ENCODE measurements around the gene PNMA3.
"Not testable (repeated sequence)": the region's sequence is repeated elsewhere in the genome, so short reads cannot be mapped to it uniquely, and the experiment has no call there.

PNMA3 gene

GRCh38 chrX:153074935-153075334 is 18.7 kb downstream of the PNMA3 start:
- DNase-seq = no peak

- DNase-seq = no peak
Measured at GRCh38 chrX:153075366-153075765, 19.1 kb downstream of the PNMA3 start.

GRCh38 chrX:153077437-153078135 is 21.3 kb downstream of the PNMA3 start:
- DNase-seq = not testable (repeated sequence)

- DNase-seq = not testable (repeated sequence)
Measured at GRCh38 chrX:153083238-153083923, 27.1 kb downstream of the PNMA3 start.

- no peak for DNase-seq
Measured at GRCh38 chrX:153102418-153102817, 46.1 kb downstream of the PNMA3 start.

GRCh38 chrX:153104959-153105358 is 48.7 kb downstream of the PNMA3 start:
- not testable (repeated sequence) for DNase-seq

- not testable (repeated sequence) for DNase-seq
Measured at GRCh38 chrX:153106092-153106801, 50.0 kb downstream of the PNMA3 start.
